Progenitor cell of endocrine pancreas (in vitro differentiated cells): ENCODE data around the gene KLHL30. TPM values are rescaled to one million over a fixed set of nuclear protein-coding genes. Genes with fewer than 3 reads are reported as not detected.

Experiments
- DNase-seq: peaks from one replicate; pipeline ENCODE4 v3.0.0; 2021; ENCODE audit warnings: low spot score; ENCODE audit not compliant: unreplicated experiment
- H3K27ac Mint-ChIP-seq: 2 replicates; pipeline ENCODE4 v1.8.0; 2021; ENCODE audit warnings: mild to moderate bottlenecking, moderate library complexity, mixed read lengths
- H3K27me3 Mint-ChIP-seq: 2 replicates; pipeline ENCODE4 v1.8.0; 2021; ENCODE audit warnings: mixed read lengths
- H3K36me3 Mint-ChIP-seq: 2 replicates; pipeline ENCODE4 v1.8.0; 2022; ENCODE audit warnings: mixed read lengths; ENCODE audit not compliant: insufficient read depth
- H3K4me1 Mint-ChIP-seq: 2 replicates; pipeline ENCODE4 v1.8.0; 2021; ENCODE audit warnings: low read depth, mixed read lengths
- H3K4me3 Mint-ChIP-seq: 2 replicates; pipeline ENCODE4 v1.8.0; 2021; ENCODE audit warnings: low read depth, mild to moderate bottlenecking, moderate library complexity, mixed read lengths
- H3K9me3 Mint-ChIP-seq: 2 replicates; pipeline ENCODE4 v1.8.0; 2021; ENCODE audit warnings: low read depth, mixed read lengths
- total RNA-seq: library from RNA; stranded (reverse); gene quantifications from 2 replicates; pipeline ENCODE4 v1.2.1, GENCODE V29; 2021
- TF ChIP-seq, protein P1 (sequence below): fragments of 200-600 bp; sonication (generic); IDR thresholded peaks from one replicate; pipeline ENCODE4 v1.5.0; 2021; ENCODE audit warnings: antibody characterized with exemption, mild to moderate bottlenecking; ENCODE audit not compliant: unreplicated experiment

KLHL30 gene
- total RNA-seq, 1 donor from 2014 or later: 0.07 TPM

DNA sequence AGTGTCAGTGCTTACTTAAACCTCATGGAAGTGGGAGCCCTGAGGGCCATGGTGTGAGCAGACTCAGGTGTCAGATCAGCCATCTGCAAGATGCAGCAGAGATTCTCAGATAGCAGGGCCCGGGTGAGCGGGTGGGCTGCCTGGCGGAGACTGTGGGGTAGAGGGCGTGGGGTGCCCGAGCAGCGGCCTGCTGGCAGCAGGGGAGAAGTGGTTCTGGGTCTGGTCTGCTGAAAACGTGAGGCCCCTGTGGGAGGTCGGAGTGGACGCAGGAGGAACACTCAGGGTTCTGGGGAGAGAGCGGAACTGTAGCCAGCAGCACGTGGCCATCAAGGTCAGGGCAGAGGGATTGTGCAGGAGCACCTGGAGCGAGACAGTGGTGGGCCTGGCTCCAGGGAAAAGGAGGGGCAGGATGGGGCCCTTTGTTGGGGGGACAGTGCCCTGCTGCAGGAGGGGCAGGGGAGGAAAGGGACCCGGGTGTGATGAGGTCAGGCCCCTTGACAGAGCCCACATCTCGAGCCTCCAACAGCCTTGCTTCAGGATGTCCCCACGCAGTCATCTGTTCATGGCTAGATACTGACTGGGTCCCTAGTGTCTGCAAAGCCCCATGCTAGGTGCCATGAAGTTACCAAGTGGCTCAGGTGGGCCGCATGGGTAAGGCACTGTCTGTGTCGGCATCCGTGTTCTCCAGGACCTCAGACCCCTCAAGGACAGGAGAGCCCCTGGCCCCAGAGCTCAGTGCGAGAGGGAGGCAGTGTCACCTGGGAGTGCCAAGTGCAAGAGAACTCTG is 41.1 kb upstream of the KLHL30 start:
- TF ChIP-seq, protein P1, sequence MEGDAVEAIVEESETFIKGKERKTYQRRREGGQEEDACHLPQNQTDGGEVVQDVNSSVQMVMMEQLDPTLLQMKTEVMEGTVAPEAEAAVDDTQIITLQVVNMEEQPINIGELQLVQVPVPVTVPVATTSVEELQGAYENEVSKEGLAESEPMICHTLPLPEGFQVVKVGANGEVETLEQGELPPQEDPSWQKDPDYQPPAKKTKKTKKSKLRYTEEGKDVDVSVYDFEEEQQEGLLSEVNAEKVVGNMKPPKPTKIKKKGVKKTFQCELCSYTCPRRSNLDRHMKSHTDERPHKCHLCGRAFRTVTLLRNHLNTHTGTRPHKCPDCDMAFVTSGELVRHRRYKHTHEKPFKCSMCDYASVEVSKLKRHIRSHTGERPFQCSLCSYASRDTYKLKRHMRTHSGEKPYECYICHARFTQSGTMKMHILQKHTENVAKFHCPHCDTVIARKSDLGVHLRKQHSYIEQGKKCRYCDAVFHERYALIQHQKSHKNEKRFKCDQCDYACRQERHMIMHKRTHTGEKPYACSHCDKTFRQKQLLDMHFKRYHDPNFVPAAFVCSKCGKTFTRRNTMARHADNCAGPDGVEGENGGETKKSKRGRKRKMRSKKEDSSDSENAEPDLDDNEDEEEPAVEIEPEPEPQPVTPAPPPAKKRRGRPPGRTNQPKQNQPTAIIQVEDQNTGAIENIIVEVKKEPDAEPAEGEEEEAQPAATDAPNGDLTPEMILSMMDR: no peak
- Mint-ChIP-seq H3K9me3 (no peaks in the 10 kb centered on the region), H3K27ac (no peak overlapping the region), H3K36me3 (peaks cover 11% of the 10 kb centered on the region), H3K27me3 (no peaks in the 10 kb centered on the region), H3K4me3 (no peak overlapping the region), H3K4me1 (peaks cover 1% of the 10 kb centered on the region)
- DNase-seq: no peak

DNA sequence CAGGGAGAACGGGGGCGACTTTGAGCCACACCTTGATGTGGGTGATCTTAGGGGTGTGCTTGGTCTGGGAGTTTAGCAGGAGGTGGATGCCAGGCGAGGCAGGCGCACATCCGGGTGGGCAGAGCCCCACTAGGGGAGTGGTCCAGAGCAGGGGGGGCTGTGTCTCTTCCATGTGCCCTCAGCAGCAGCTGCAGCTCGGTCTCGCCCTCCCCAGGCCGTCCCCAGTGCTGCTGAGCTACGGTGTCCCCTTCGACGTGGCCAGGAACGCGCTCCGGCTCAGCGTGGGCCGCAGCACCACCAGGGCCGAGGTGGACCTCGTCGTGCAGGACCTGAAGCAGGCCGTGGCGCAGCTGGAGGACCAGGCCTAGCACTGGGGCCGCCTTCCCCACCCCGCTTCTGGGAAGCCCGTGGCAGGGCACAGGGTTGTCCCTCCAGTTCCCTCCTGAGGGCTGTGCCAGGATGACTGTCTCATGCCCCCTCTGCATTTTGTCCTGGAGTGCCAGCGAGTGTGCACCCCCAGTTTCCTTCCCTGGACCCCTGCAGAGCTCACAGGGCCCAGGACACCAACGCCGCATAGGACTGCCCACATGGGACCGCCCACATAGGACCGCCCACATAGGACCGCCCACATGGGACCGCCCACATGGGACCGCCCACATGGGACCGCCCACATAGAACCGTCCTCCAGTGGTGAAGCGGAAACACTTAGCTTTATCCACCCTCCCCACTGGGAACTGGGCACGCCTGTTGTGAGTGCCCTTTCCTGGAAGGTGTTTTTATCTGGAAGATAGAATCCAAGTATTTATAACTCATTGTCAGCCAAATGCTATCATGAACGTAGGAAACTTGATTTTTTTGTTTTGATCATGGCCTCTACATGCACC is 40.2 kb upstream of the KLHL30 start:
- H3K27ac Mint-ChIP-seq: no peak overlapping the region
- no peak for DNase-seq

DNA sequence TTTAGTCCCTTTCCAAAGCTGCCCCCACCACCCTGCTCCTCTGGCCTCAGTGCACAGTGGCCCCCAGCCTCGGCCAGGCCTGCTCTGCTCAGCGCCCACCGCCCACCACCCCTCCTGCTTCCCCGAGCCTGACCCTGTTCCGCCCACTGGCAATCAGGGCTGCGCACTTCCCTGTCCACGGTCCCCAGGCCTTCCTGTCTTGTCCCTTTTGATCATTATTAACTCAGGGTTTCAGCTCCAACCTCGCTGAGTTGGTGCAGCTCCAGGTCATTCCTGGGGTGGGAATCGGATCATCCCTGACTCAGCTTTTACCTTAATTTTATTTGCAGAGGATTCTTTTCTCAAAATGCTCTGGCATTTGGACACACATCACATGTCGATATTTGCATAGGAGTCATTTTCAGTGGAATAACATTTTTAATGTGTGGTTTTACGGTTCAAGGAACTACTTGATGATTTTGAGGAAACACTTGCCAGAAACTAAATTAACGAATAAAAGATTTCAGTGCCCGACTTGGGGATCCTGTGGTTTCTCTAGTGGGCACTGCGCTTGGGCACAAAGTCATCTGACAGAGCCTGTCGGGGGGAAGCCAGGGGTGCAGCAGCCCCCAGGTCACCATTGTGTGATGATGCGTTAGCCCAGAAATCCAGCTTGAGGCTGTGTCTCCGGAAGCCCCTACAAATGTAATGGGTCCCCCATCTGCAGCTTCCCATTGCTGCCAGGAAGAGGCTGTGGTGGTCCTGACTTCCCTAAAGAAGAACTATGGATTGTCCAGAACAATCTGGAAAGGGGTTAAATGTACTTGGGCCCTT is 39.4 kb upstream of the KLHL30 start:
- TF ChIP-seq, protein P1: no peak
- DNase-seq: no peak
- H3K27me3 Mint-ChIP-seq: no peaks in the 10 kb centered on the region
- peaks cover 1% of the 10 kb centered on the region for H3K4me1 Mint-ChIP-seq
- peaks cover 7% of the 10 kb centered on the region for H3K36me3 Mint-ChIP-seq
- no peak overlapping the region for H3K27ac Mint-ChIP-seq
- no peak overlapping the region for H3K4me3 Mint-ChIP-seq
- H3K9me3 Mint-ChIP-seq: no peaks in the 10 kb centered on the region

More for the DNA sequence above, 40.2 kb upstream of the KLHL30 start:
- no peak overlapping the region for H3K4me3 Mint-ChIP-seq
- no peaks in the 10 kb centered on the region for H3K9me3 Mint-ChIP-seq
- peaks cover 1% of the 10 kb centered on the region for H3K4me1 Mint-ChIP-seq
- no peaks in the 10 kb centered on the region for H3K27me3 Mint-ChIP-seq
- TF ChIP-seq, protein P1: no peak
- H3K36me3 Mint-ChIP-seq: peaks cover 7% of the 10 kb centered on the region

DNA sequence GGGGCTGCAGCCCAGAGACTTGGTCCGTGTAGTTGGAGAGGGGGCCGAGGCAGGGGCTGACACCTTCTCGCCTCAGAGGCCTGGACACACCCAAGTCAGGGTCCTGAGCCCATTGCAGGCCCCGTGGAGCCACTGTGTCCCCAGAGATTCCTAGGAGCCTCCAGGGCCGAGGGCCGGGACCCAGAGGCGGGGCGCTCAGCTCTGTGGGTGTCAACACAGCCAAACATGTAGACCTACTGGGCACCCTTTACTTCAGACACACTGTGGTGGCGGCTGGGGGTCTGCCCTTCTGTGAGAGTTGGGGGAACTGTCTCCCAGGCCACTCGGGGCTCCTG is 38.8 kb upstream of the KLHL30 start:
- no peaks in the 10 kb centered on the region for H3K9me3 Mint-ChIP-seq
- no peak overlapping the region for H3K27ac Mint-ChIP-seq
- no peaks in the 10 kb centered on the region for H3K27me3 Mint-ChIP-seq
- TF ChIP-seq, protein P1: no peak
- H3K36me3 Mint-ChIP-seq: peaks cover 5% of the 10 kb centered on the region
- no peak overlapping the region for H3K4me3 Mint-ChIP-seq
- H3K4me1 Mint-ChIP-seq: peaks cover 1% of the 10 kb centered on the region
- no peak for DNase-seq
